MCF 10A (cell line): ENCODE data around the gene ZNF778. TPM values are rescaled to one million over a fixed set of nuclear protein-coding genes. Genes with fewer than 3 reads are reported as not detected.
A peak's percentile ranks its signal among the peaks of the same experiment; 100 is the strongest.

ENCODE experiments used
- BruUV-seq: library from RNA; stranded (reverse); fragments of 400-500 nt; replicated peaks from 2 replicates; lab custom pipeline; 2021; lab: Mats Ljungman, UMichigan
- CTCF ChIA-PET: fragments of 300-600 bp; sonication (Branson Sonifier 250); formaldehyde crosslinking; extraction: SDS; loops from one replicate; lab custom pipeline; 2021; ENCODE audit warnings: antibody characterized with exemption, inconsistent platforms; lab: Yijun Ruan, JAX
- POLR2A ChIA-PET: fragments of 300-600, 350-650 bp; sonication (Branson Sonifier 250); formaldehyde crosslinking; extraction: SDS; loops from one replicate; lab custom pipeline; 2020; ENCODE audit warnings: antibody characterized with exemption, inconsistent platforms; lab: Yijun Ruan, JAX
- DNase-seq: peaks from one replicate; pipeline ENCODE4 v3.0.0-alpha.2; 2018; ENCODE audit not compliant: unreplicated experiment
- H3K27ac Mint-ChIP-seq: one replicate; pipeline ENCODE4 v1.8.0; 2022; ENCODE audit warnings: mild to moderate bottlenecking, low read depth, mixed read lengths; ENCODE audit not compliant: unreplicated experiment
- H3K27me3 Mint-ChIP-seq: one replicate; pipeline ENCODE4 v1.8.0; 2022; ENCODE audit warnings: mixed read lengths; ENCODE audit not compliant: insufficient read depth, unreplicated experiment
- H3K36me3 Mint-ChIP-seq: one replicate; pipeline ENCODE4 v1.8.0; 2022; ENCODE audit warnings: mild to moderate bottlenecking, moderate library complexity, mixed read lengths; ENCODE audit not compliant: insufficient read depth, unreplicated experiment
- H3K4me1 Mint-ChIP-seq: one replicate; pipeline ENCODE4 v1.8.0; 2022; ENCODE audit warnings: mixed read lengths; ENCODE audit not compliant: insufficient read depth, unreplicated experiment
- H3K4me3 Mint-ChIP-seq: one replicate; pipeline ENCODE4 v1.8.0; 2022; ENCODE audit warnings: mild to moderate bottlenecking, moderate library complexity, mixed read lengths; ENCODE audit not compliant: unreplicated experiment
- H3K9me3 Mint-ChIP-seq: one replicate; pipeline ENCODE4 v1.8.0; 2022; ENCODE audit warnings: mixed read lengths; ENCODE audit not compliant: unreplicated experiment
- CTCF ChIP-seq: fragments of 200-600 bp; IDR thresholded peaks from one replicate; pipeline ENCODE4 v1.8.0; 2022; ENCODE audit warnings: antibody characterized with exemption, mild to moderate bottlenecking; ENCODE audit not compliant: unreplicated experiment
- intact Hi-C: fragments of 100-400 bp; cut with micrococcal nuclease; formaldehyde crosslinking; loops from 2 replicates; pipeline ENCODE4 v1.14.1; 2022
- total RNA-seq: library from RNA; stranded (reverse); gene quantifications from 2 replicates; pipeline ENCODE4 v1.2.3, GENCODE V29; 2022

Gene ZNF778
- total RNA-seq, 1 experiment from 2014 or later = 15.8 TPM

- Mint-ChIP-seq H3K9me3 (no peaks in the 10 kb centered on the region), H3K4me1 (peaks cover 6% of the 10 kb centered on the region), H3K4me3 (peak overlapping the region; percentile 88), H3K27ac (peak overlapping the region; percentile 47), H3K27me3 (no peaks in the 10 kb centered on the region), H3K36me3 (peaks cover 5% of the 10 kb centered on the region)
- POLR2A ChIA-PET = interaction anchor here (0.7 to 2.2 kb wide), 12 partner anchors 11 to 646 kb away, joined by 3 to 13 read pairs (median 4); partner anchors contain the start of genes APRT and ZC3H18
- intact Hi-C loops = loop anchor here (1.0 kb wide), 2 partner anchors 163 to 404 kb away; no protein-coding TSS in a partner anchor
- peak; percentile 70 for TF ChIP-seq CTCF
- no TSS peak for BruUV-seq
- peak; percentile 80 for DNase-seq
- CTCF ChIA-PET = interaction anchor here (0.7 to 1.7 kb wide), 6 partner anchors 22 to 849 kb away, joined by 3 to 7 read pairs (median 4); no protein-coding TSS in a partner anchor
These were observed 977 bp upstream of the ZNF778 start for GRCh38 chr16:89216315-89217137.

GRCh38 chr16:89217138-89217387 is 440 bp upstream of the ZNF778 start:
- Mint-ChIP-seq H3K27ac (peak overlapping the region; percentile 47), H3K4me1 (peaks cover 6% of the 10 kb centered on the region), H3K36me3 (peaks cover 11% of the 10 kb centered on the region), H3K4me3 (peak overlapping the region; percentile 88), H3K9me3 (no peaks in the 10 kb centered on the region), H3K27me3 (no peaks in the 10 kb centered on the region)
- TF ChIP-seq CTCF = no peak
- ChIA-PET CTCF (interaction anchor here (0.5 kb wide), 1 partner anchor 424 kb away, joined by 3 read pairs; no protein-coding TSS in a partner anchor), POLR2A (interaction anchor here (0.6 to 2.2 kb wide), 14 partner anchors 9 to 1460 kb away, joined by 3 to 13 read pairs (median 6); partner anchors contain the start of genes APRT, GALNS, TRAPPC2L and TUBB3)
- DNase-seq = no peak
- intact Hi-C loops = loop anchor here (1.0 kb wide), 1 partner anchor 405 kb away; no protein-coding TSS in a partner anchor
- TSS peak; percentile 79 for BruUV-seq

GRCh38 chr16:89219365-89219764 is 1.9 kb downstream of the ZNF778 start:
- intact Hi-C loops = no loop called here
- BruUV-seq = no TSS peak
- Mint-ChIP-seq H3K27ac (no peak overlapping the region), H3K36me3 (peaks cover 30% of the 10 kb centered on the region), H3K4me3 (peak overlapping the region; percentile 45), H3K4me1 (peaks cover 6% of the 10 kb centered on the region), H3K9me3 (no peaks in the 10 kb centered on the region), H3K27me3 (no peaks in the 10 kb centered on the region)
- CTCF ChIA-PET = interaction anchor here (1.2 kb wide), 1 partner anchor 21 kb away, joined by 6 read pairs; no protein-coding TSS in a partner anchor
- DNase-seq = no peak
- POLR2A ChIA-PET = interaction anchor here (0.6 kb wide), 2 partner anchors 346 to 367 kb away, joined by 3 read pairs; no protein-coding TSS in a partner anchor
- no peak for TF ChIP-seq CTCF

- peaks cover 52% of the 10 kb centered on the region for H3K36me3 Mint-ChIP-seq
- intact Hi-C loops = no loop called here
- no peak for TF ChIP-seq CTCF
- ChIA-PET CTCF (no interaction called here), POLR2A (no interaction called here)
- H3K4me1 Mint-ChIP-seq = peaks cover 1% of the 10 kb centered on the region
- no peak for DNase-seq
- no peak overlapping the region for H3K27ac Mint-ChIP-seq
- BruUV-seq = no TSS peak
- H3K27me3 Mint-ChIP-seq = no peaks in the 10 kb centered on the region
- H3K9me3 Mint-ChIP-seq = peaks cover 7% of the 10 kb centered on the region
- no peak overlapping the region for H3K4me3 Mint-ChIP-seq
These were observed 4.1 kb downstream of the ZNF778 start for GRCh38 chr16:89221604-89222003.
